ENCODE data around the gene FBRSL1.

The FBRSL1 gene

DNA sequence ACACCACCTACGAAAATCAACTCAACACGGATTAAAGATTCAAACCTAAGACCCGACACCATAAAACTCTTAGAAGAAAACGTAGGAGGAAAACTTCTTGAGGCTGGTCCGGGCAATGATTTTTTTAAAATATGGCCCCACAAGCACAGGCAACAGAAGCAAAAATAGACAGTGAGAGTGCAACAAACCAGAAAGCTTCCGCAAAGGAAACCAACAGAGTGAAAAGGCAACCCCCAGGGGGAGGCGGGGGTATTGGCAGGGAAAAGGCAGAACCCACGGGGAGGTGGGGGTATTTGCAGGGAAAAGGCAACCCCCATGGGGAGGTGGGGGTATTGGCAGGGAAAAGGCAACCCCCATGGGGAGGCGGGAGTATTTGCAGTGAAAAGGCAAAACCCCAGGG lies 20.5 kb upstream of the FBRSL1 start:
- Histone ChIP-seq H3K27ac (replicated peaks) (no peak overlapping the region), H3K4me3 (replicated peaks; ENCODE audit: insufficient read depth, low read length) (no peak overlapping the region), H3K27me3 (ENCODE audit: insufficient read depth, poor library complexity, severe bottlenecking) (no peaks in the 10 kb centered on the region)
- DNase-seq (ENCODE audit: low read depth in 1 of 2, low spot score in 1 of 2): no peak
- TF ChIP-seq CTCF (IDR thresholded peaks at IDR 0.05; ENCODE audit: insufficient read depth, low read length) (no peak), POLR2AphosphoS5 (IDR thresholded peaks at IDR 0.05; ENCODE audit: low read depth) (no peak), GABPA (IDR thresholded peaks at IDR 0.05; ENCODE audit: low read depth) (no peak), REST (IDR thresholded peaks at IDR 0.05; ENCODE audit: insufficient replicate concordance, low read depth) (no peak), SPI1 (IDR thresholded peaks at IDR 0.05; ENCODE audit: borderline replicate concordance, low read depth) (no peak)

GRCh38 chr12:132470397-132470796 lies 19.6 kb upstream of the FBRSL1 start:
- no peak overlapping the region for H3K27ac ChIP-seq (replicated peaks)
- no peaks in the 10 kb centered on the region for H3K27me3 ChIP-seq (ENCODE audit: insufficient read depth, poor library complexity, severe bottlenecking)
- no peak overlapping the region for H3K4me3 ChIP-seq (replicated peaks; ENCODE audit: insufficient read depth, low read length)
- TF ChIP-seq POLR2AphosphoS5 (IDR thresholded peaks at IDR 0.05; ENCODE audit: low read depth): no peak
- no peak for TF ChIP-seq GABPA (IDR thresholded peaks at IDR 0.05; ENCODE audit: low read depth)
- no peak for TF ChIP-seq SPI1 (IDR thresholded peaks at IDR 0.05; ENCODE audit: borderline replicate concordance, low read depth)
- no peak for TF ChIP-seq REST (IDR thresholded peaks at IDR 0.05; ENCODE audit: insufficient replicate concordance, low read depth)
- TF ChIP-seq CTCF (IDR thresholded peaks at IDR 0.05; ENCODE audit: insufficient read depth, low read length): no peak
- DNase-seq (ENCODE audit: low read depth in 1 of 2, low spot score in 1 of 2): no peak

DNA sequence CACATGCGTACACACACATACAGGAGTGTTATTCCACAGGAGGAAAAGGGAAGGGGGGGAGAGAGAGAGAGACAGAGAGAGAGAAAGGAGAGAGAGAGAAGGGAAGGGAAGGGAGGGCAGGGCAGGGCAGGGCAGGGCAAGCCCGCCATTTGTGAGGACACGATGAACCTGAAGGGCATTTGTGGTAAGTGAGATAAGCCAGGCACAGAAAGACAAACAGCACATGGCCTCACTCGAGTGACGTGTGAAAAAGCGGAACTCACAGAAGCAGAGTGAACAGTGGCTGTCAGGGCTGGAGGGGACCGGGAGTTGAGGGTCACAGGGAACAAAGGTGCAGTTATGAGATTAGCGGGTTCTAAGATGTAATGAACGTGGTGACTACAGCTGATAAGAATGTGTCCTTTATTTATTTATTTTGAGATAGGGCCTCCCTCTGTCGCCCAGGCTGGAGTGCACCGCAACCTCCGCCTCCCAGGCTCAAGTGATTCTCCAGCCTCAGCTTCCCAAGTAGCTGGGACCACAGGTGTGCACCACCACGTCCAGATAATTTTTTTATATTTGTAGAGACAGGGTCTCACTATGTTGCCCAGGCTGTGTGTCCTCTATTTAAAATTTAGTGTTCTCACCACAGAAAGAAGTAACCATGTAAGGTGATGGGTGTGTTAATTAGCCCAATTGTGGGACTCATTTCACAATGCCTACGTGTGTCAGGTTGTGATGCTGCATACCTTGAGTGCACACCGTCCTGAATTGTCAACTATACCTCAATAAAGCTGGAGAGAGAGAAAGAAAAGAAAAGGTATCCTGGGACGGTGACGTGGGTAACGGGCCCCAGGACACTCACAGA lies 18.7 kb upstream of the FBRSL1 start:
- H3K27me3 ChIP-seq (ENCODE audit: insufficient read depth, poor library complexity, severe bottlenecking): no peaks in the 10 kb centered on the region
- H3K4me3 ChIP-seq (replicated peaks; ENCODE audit: insufficient read depth, low read length): no peak overlapping the region
- peak in 1 of 2 experiments; percentile 88 for DNase-seq (ENCODE audit: low read depth in 1 of 2, low spot score in 1 of 2)
- peak overlapping the region; percentile 72 for H3K27ac ChIP-seq (replicated peaks)
- TF ChIP-seq REST (IDR thresholded peaks at IDR 0.05; ENCODE audit: insufficient replicate concordance, low read depth) (no peak), POLR2AphosphoS5 (IDR thresholded peaks at IDR 0.05; ENCODE audit: low read depth) (peak; percentile 91), CTCF (IDR thresholded peaks at IDR 0.05; ENCODE audit: insufficient read depth, low read length) (no peak), GABPA (IDR thresholded peaks at IDR 0.05; ENCODE audit: low read depth) (no peak), SPI1 (IDR thresholded peaks at IDR 0.05; ENCODE audit: borderline replicate concordance, low read depth) (peak; percentile 99)

Measured in HL-60 (cell line).